ENCODE results near the gene NUMA1.

- TF ChIP-seq CTCF (conservative IDR thresholded peaks at IDR 0.05) (no peak), EZH2 (IDR thresholded peaks at IDR 0.05; ENCODE audit: low read depth) (no peak)
These were observed 89.6 kb downstream of the NUMA1 start for GRCh38 chr11:71990701-71991100.

Data from PC-9 (cell line).